ENCODE measurements around the gene C4orf33.
A peak's percentile ranks its signal among the peaks of the same experiment; 100 is the strongest.
"Not testable (repeated sequence)": the region's sequence is repeated elsewhere in the genome, so short reads cannot be mapped to it uniquely, and the experiment has no call there.

C4orf33 gene, protein sequence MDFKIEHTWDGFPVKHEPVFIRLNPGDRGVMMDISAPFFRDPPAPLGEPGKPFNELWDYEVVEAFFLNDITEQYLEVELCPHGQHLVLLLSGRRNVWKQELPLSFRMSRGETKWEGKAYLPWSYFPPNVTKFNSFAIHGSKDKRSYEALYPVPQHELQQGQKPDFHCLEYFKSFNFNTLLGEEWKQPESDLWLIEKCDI

DNA sequence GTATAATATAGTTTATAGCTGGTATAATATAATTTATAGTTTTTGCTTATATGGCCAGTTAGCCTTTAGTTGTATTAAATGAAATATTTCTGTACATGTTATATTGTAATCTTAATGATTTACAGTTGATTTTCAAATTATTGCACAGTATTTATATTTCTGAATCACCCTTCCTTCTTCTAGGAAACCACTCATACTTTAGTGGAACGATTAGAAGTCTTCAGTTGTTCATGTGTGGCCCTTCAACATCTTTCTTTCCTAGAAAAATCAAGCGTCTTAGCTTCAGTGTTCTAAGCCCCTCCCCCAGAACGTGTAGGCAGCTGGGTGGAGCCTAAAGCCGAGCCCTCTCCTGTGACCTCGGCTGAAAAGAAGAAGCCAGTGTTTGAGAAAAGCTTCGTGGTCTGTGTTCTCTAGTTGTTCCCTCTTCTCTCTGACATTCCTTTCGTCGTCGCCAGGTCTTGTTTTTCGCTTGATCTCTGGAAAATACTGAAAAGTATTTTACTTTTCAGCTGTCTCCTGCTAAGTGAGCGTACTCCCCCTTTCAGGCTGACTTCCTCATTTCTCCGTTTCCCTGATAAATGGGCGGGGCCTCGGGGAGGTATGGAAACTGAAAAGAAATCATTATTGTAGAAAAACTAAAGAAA, at the start of gene C4orf33:
C4orf33 (plus strand) TSS at position 342 of the 644 bp plus-strand sequence. CDS start 6,459 bp downstream, outside the sequence.
- peak; percentile 59 for DNase-seq (ENCODE audit: low read depth)

DNA sequence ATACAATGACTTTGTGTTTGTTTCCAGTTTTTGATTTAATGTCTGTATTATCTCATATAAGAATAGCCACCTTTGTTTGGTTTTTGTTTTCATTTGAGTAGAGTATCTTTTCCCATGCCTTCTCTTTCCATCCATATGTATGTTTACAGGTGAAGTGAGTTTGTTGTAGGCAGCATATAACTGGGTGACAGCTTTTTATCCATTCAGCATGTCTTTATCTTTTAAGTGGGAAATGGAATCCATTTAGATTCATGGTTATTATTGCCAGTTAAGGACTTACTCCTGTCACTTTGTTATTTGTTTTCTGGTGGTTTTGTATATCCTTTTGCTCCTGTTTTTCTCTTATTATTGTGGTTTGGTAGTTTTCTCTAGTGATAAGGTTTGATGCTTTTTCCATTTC, 36.9 kb upstream of the C4orf33 start:
- DNase-seq (ENCODE audit: low read depth) = no peak

DNA sequence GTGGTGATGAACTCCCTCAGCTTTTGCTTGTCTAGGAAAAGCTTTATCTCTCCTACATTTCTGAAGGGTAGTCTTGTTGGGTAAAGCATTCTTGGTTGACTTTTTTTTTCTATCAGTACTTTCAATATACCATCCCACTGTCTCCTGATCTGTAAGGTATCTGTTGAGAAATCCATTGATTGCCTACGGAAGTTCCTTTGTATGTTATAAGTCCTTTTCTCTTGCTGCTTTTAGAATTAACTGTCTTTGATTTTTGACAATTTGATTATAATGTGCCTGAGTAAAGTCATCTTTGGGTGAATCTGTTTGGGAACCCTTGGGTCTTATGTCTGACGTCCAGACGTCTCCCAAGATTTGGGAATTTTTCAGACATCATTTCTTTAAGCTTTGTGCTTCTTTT, 33.4 kb upstream of the C4orf33 start:
- no peak for DNase-seq (ENCODE audit: low read depth)

DNA sequence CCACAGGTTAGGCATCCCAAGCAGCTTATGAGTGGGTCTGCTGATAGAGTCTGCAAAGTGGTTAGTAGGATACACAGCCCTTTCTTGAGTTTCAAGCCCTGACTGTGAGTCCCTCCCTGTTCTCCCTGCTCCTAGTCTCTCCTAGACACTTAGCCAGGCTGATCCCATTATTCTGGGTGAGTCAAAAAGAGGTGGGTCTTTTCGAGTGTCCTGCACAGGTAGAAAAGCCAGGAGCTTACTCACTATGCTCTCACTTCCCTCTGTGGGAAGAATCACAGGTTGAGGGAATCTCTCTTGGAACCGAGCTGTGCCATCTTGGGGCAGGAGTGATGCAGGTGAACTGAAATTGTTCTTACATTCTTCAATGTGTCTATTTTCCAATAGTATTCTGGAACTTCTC, 32.3 kb upstream of the C4orf33 start:
- DNase-seq (ENCODE audit: low read depth) = no peak

DNA sequence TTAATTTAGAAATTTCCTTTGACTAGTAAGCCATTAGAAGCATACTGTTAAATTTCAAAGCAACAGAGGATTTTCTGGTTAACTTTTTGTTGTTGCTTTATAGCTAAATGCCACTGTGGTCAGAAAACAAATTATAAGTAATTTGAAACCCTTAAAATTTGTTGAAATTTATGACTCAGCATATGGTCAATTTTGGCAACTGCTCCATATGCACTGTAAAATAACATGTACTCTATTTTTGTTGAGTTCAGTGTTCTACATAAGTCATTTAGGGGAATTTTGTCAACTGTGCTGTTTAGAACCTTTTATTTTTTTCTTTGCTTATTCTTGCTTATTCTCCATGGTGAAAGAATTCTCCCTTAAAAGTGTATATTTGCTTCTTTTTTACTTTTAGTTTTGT, 31.2 kb upstream of the C4orf33 start:
- no peak for DNase-seq (ENCODE audit: low read depth)

DNA sequence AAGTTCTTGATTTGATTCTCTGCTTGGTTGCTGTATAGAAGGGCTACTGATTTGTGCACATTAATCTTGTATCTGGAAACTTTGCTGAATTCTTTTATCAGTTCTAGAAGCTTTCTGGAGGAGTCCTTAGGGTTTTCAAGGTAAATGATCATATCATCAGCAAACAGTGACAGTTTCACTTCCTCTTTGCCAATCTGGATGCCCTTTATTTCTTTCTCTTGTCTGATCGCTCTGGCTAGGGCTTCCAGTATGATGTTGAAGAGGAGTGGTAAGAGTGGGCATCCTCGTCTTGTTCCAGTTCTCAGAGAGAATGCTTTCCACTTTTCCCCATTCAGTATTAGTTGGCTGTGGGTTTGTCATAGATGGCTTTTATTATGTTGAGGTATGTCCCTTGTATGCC, 26.4 kb upstream of the C4orf33 start:
- not testable (repeated sequence) for DNase-seq (ENCODE audit: low read depth)

DNA sequence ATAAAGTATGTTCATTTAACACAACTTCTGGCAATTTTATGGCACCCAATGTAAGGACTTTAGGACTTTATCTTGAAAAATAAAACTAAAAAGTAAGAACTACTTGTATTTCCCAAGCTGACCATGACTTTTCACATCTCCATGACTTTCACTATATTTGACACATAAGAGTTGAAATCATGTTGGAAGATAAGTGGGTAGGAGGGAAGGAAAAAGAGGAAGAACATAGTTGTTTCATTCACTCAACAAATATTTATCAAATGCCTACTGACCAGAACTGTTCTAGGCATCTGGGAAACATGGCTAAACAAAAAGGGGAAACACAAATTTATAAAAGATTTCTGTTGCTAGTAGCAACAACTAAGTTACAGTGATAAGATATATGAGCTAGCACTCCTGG, 18.6 kb upstream of the C4orf33 start:
- no peak for DNase-seq (ENCODE audit: low read depth)

DNA sequence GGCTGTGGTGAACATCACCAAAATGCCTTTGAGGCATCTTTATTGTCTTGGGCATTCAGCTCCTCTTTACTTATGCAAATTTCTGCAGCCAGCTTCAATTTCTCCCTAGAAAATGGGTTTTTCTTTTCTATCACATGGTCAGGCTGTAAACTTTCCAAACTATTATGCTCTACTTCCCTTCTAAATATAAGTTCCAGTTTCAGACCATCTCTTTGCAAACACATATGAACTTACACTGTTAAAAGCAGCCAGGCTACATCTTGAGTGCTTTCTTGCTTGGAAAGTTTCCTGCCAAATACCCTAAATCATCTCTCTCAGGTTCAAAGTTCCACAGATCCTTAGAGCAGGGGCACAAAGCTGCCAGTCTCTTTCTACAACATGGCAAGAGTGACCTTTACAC, 15.8 kb upstream of the C4orf33 start:
- no peak for DNase-seq (ENCODE audit: low read depth)

DNA sequence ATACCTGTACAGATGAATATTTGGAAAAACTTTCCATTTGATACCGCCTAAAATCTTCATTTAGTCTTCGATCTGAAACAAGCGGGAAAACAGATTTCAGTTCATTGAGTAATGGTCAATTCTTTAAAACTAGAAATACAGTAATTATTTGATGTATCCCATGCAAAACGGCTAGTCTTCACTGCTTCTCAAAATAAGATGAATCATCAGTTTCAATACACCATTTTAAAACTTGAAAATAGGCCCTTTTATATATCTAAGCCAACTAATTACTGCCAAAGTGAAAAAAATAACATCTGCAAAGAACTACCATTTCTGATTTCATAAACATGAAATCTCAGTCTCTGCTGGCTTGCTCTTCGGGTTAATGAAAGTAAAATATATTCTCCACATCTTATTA, 13.7 kb upstream of the C4orf33 start:
- DNase-seq (ENCODE audit: low read depth) = no peak

DNA sequence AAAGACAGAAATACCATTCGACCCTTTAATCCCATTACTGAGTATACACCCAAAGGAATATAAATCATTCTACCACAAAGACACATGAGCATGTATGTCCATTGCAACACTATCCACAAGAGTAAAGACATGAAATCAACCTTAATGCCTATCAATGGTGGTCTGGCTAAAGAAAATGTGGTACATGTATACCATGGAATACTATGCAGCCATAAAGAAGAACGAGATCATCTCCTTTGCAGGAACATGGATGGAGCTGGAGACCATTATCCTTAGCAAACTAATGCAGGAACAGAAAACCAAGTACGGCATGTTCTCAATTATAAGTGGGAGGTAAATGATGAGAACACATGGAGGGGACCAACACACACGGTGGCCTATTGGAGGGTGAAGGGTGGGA, 10.5 kb upstream of the C4orf33 start:
- no peak for DNase-seq (ENCODE audit: low read depth)

DNA sequence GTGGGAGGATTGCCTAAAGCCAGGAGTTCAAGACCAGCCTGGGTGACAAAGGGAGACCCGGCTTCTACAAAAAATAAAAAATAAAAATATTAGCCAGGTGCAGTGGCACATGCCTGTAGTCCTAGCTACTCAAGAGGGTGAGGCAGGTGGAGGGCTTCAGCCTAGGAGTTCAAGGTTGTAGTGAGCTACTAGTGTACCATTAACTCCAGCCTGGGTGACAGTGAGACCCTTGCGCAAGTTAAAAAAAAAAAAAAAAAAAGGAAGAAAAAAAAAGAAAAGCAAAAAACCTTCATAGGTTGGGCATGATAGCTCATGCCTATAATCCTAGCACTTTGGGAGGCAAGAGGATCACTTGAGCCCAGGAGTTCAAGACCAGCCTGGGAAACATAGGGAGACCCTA, 8.4 kb upstream of the C4orf33 start:
- no peak for DNase-seq (ENCODE audit: low read depth)

DNA sequence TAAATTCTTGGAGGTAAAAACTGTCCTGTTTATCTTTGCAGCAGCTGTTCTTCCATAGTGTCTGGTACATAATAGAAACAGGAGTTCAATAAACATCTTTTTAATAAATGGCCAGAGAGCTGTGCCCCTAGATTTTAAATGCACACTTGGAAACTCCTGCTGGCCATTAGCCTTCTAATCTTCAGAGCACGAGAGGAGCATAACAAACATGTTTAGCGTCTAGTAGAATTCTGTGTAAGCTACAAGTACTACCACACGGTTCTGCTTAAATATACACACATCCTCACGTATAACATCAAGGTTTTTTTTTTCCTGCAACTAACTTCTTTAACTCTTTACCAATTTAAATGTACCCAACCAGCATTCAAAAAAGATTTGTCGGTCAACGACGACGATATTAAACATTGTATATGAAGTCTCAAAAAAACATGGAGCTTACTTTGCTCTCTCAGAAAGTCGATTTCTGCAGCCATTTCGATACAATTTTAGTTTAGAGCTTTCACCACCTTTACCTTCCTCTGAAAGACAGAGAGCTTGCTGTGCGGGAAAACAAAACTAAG, 3.2 kb upstream of the C4orf33 start:
- no peak for DNase-seq (ENCODE audit: low read depth)

DNA sequence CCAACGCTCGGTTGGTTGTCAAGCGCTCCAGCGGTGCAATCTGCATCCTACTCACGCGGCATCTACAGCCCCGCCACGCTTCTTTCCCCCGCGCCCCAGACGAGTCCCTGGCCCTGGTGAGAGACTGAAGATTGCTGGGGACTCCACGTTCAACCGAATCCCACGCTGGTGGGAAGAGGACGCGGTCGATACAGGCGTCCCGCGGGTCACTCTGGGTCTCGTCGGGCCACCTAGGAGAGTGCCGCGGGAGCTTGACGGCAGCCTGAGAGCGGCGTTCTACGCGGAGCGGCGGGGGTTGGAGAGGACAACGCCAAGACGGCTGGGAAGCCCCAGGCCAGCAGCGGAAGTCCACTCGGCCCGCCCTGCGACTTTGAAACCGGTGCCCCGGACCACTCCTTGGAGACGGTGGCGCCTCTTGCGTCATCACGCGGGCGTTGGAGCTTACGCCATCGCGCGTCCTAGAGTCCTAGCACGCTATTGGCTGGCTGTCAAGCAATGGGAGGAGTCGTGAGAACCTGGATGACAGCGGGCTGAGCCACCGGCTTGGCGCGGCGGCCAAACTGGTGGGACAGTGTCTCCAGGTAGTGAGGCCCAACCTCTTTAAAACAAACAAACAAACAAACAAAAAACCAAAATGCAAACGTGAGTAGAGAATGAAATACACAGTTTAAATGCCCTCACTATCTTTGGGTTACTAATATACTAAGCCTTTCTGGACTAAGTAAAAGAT, 2.6 kb upstream of the C4orf33 start, which contains the start of gene SCLT1:
SCLT1 (minus strand) TSS at position 349 of the 730 bp plus-strand sequence. CDS start 436 bp downstream, outside the sequence.
- peak; percentile 89 for DNase-seq (ENCODE audit: low read depth)

DNA sequence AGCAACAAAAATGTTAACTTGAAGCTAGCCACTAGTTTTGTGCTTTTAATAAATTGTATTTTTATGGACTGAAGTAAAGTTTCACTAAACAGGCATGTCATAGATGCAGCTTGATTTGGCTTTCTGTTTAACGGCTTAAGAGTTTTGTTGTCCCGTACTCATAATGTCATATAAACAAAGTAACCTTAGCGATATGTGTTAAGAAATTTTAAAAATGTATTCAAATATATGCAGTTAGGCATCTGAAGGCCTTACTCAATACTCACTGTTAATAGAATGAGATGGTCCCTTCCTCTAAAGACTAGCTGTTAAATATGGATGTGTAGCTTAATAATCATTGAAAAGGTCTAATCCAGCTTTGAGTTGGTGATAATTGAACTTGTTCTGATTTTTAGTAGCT, 1.6 kb upstream of the C4orf33 start:
- no peak for DNase-seq (ENCODE audit: low read depth)

DNA sequence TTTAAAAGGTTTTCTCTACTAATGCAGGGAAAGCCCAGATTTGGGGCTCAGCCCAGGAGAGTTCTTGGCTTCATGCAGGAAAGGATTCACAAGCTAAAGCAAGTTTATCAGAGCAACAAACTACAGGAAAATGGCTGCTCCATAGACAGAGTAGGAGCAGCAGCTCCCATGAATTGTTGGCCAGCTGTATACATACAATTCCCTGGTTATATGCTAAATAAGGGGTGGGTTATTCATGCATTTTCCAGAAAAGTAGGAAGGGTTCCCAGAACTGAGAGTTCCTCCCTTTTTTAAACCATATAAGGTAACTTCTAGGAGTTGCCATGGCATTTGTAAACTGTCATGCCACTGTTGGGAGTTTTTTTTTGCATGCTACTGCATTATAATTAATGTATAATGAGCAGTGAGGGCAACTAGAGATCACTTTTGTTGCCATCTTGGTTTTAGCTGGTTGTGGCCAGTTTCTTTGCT, 2.6 kb downstream of the C4orf33 start:
- no peak for DNase-seq (ENCODE audit: low read depth)

DNA sequence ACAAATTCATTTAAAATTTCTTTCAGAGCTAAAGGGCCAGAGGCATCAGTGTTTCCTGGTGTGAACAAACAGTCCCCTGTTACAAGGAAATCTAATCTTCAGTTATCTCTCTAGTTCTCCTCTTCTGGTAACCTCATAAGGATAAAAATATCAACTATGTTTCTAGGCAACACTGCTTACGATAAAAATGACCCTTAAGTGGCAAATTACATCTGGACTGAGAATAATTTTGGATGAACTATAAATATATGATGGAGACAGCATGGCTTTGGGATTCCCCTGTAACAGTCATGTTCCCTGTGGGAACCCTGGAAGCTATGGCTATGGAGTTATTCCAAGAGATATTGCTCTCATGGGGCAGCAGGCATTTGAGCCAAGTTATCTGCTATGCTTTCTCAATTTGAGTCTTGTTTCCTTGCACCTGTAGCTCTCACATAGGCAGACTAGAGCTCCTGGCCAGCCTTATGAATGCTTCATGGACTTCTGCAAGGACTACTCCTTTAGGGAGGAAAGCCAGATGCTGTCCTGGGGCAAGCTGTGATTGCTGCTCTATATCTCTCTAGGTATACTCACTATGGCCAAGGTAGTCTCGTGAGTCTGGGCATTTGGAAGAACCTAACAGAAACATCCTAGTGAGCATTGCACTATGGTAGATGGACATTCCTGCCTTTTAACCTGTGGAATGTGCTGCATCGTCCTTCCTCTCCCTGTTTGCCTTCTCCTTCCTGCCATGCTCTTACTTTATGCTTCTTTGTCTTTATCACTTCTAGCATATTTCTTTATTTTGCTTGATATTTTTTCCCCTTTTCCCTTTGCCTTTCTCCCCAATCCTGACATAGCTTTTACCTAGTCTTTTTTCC, 14.2 kb downstream of the C4orf33 start:
- DNase-seq (ENCODE audit: low read depth) = no peak

DNA sequence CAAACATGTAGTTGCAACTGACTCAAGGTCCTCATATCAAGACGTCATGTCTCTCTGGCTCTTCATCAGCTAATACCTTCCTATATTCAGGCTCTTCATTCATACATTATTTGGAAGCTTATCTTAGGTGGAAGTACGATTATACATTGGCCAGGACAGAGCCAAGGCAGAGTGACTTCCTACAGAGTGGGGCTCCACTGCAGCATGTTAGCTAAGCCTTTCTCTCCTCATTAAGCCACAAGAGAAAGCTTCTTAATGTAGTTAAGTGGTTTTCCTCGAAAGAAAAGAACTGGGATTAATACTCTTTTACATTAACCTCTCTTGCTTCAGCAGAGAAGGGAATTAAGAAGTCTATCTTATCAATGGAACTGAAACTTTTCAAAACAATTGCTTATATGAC, 15.0 kb downstream of the C4orf33 start:
- DNase-seq (ENCODE audit: low read depth) = no peak

DNA sequence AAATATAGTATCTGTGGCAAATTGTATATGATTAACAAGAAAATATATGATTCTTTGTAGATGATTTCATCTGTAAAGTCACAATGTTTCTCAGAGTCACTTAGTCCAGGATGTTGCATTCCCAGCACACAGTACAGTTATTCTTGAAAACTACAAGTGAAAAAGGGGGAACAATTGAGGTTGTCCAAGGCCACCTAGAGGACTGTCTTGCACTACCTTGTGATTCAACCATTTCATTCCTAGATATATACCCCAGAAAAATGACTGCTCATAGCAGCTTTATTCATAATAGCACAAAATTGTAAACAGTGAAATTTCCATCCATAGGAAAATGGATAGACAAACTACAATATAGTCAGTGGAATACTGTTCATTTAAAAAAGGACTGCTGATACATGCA, 16.0 kb downstream of the C4orf33 start:
- DNase-seq (ENCODE audit: low read depth) = no peak

DNA sequence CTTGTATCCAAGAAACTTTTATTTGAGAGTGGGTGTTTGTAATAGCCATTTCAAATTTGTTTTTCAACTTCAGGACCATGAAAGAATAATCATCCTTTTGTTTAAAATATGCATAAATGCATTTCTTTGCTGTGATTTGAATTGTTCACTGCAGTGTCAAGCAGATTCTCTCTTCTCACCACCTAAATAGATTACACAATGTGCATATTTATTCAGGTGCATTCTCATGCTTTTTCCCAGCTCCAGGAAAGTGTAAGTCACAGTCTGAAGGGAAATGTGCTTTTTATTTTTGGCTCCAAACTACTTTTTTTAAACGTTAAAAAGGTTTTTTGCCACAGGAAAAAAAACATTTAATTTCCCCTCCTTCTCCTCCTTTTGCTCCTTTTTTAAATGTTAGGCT, 17.5 kb downstream of the C4orf33 start:
- no peak for DNase-seq (ENCODE audit: low read depth)

DNA sequence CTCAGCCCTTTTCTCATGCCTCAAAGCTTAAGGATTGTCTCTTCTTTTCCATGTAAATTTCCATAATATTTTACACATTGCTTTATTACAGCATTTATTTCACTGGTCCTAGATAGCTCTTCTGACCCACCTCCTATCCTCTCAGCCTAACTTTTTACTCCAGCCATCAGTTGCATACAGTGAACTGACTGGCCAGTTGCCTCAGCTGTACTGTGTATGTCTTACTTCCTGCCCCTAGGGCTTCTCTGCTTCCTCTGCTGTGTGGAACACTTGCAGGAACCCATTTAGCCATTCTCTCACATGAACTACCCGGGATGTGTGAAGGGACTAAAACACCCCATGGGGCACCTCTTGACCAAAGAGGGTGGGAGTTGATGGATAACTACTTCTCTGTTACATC, 18.0 kb downstream of the C4orf33 start:
- DNase-seq (ENCODE audit: low read depth) = no peak

DNA sequence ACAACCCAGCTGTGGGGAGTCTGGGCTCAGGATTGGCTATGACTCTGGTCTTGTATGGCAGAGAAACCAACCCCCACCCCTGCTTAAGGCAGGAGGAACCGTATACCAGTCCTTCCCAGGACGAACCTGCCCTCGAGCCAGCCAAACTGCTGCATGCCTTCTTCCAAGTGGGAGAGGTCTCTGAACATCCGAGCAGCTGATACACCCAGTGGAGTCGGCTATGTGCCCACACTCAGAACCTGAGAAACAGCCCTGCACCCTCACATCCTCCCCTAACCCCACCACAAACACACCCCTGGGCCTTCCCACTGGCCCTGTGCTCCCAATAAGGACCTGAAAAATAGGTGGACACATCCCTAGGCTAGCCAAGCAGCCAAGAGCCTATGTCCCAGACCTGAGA, 21.8 kb downstream of the C4orf33 start:
- DNase-seq (ENCODE audit: low read depth) = no peak

DNA sequence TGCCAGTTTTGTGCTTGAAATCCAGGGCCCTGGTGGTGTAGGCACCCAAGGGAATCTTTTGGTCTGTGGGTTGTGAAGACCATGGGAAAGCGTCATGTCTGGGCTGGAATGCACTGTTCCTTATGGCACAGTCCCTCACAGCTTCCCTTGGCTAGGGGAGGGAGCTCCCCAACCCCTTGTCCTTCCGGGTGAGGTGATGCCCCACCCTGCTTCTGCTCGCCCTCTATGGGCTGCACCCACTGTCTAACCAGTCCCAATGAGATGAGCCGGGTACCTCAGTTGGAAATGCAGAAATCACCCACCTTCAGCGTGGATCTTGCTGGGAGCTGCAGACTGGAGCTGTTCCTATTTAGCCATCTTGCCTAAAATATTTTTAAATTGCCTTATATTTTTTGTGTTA, 30.7 kb downstream of the C4orf33 start:
- not testable (repeated sequence) for DNase-seq (ENCODE audit: low read depth)
